ENCODE measurements around the gene CXCL6. TPM values are rescaled to one million over a fixed set of nuclear protein-coding genes. Genes with fewer than 3 reads are reported as not detected.

CXCL6 gene
- total RNA-seq, 1 donor from 2014 or later = 2.1 TPM

GRCh38 chr4:73832651-73833237 lies 3.7 kb upstream of the CXCL6 start:
- no peak for DNase-seq (ENCODE audit: low read depth)
- Histone ChIP-seq H3K4me3 (ENCODE audit: low read depth, low read length) (no peak overlapping the region), H3K27me3 (ENCODE audit: control insufficient read depth, insufficient read depth, low read length) (no peaks in the 10 kb centered on the region), H3K36me3 (ENCODE audit: control insufficient read depth, insufficient read depth, low read length) (no peaks in the 10 kb centered on the region)
- no peak for TF ChIP-seq CTCF (IDR thresholded peaks at IDR 0.05; ENCODE audit: insufficient read depth, low read length, poor library complexity, severe bottlenecking)

GRCh38 chr4:73839071-73839470 lies 2.6 kb downstream of the CXCL6 start:
- Histone ChIP-seq H3K36me3 (ENCODE audit: control insufficient read depth, insufficient read depth, low read length) (no peaks in the 10 kb centered on the region), H3K4me3 (ENCODE audit: low read depth, low read length) (no peak overlapping the region), H3K27me3 (ENCODE audit: control insufficient read depth, insufficient read depth, low read length) (no peaks in the 10 kb centered on the region)
- TF ChIP-seq CTCF (IDR thresholded peaks at IDR 0.05; ENCODE audit: insufficient read depth, low read length, poor library complexity, severe bottlenecking) = no peak
- no peak for DNase-seq (ENCODE audit: low read depth)

- TF ChIP-seq CTCF (IDR thresholded peaks at IDR 0.05; ENCODE audit: insufficient read depth, low read length, poor library complexity, severe bottlenecking) = no peak
- no peak overlapping the region for H3K4me3 ChIP-seq (ENCODE audit: low read depth, low read length)
Measured at GRCh38 chr4:73839715-73840114, 3.2 kb downstream of the CXCL6 start.

GRCh38 chr4:73841243-73841925 lies 4.9 kb downstream of the CXCL6 start:
- no peaks in the 10 kb centered on the region for H3K27me3 ChIP-seq (ENCODE audit: control insufficient read depth, insufficient read depth, low read length)
- no peak overlapping the region for H3K4me3 ChIP-seq (ENCODE audit: low read depth, low read length)
- no peak for DNase-seq (ENCODE audit: low read depth)
- no peak for TF ChIP-seq CTCF (IDR thresholded peaks at IDR 0.05; ENCODE audit: insufficient read depth, low read length, poor library complexity, severe bottlenecking)
- H3K36me3 ChIP-seq (ENCODE audit: control insufficient read depth, insufficient read depth, low read length) = no peaks in the 10 kb centered on the region

More at GRCh38 chr4:73839715-73840114, 3.2 kb downstream of the CXCL6 start:
- Histone ChIP-seq H3K27me3 (ENCODE audit: control insufficient read depth, insufficient read depth, low read length) (no peaks in the 10 kb centered on the region), H3K36me3 (ENCODE audit: control insufficient read depth, insufficient read depth, low read length) (no peaks in the 10 kb centered on the region)
- no peak for DNase-seq (ENCODE audit: low read depth)

GRCh38 chr4:73842696-73843095 lies 6.2 kb downstream of the CXCL6 start:
- Histone ChIP-seq H3K4me3 (ENCODE audit: low read depth, low read length) (no peak overlapping the region), H3K36me3 (ENCODE audit: control insufficient read depth, insufficient read depth, low read length) (no peaks in the 10 kb centered on the region), H3K27me3 (ENCODE audit: control insufficient read depth, insufficient read depth, low read length) (no peaks in the 10 kb centered on the region)
- no peak for DNase-seq (ENCODE audit: low read depth)
- no peak for TF ChIP-seq CTCF (IDR thresholded peaks at IDR 0.05; ENCODE audit: insufficient read depth, low read length, poor library complexity, severe bottlenecking)

GRCh38 chr4:73843369-73843768 lies 6.9 kb downstream of the CXCL6 start:
- Histone ChIP-seq H3K27me3 (ENCODE audit: control insufficient read depth, insufficient read depth, low read length) (no peaks in the 10 kb centered on the region), H3K4me3 (ENCODE audit: low read depth, low read length) (no peak overlapping the region), H3K36me3 (ENCODE audit: control insufficient read depth, insufficient read depth, low read length) (no peaks in the 10 kb centered on the region)
- no peak for DNase-seq (ENCODE audit: low read depth)
- TF ChIP-seq CTCF (IDR thresholded peaks at IDR 0.05; ENCODE audit: insufficient read depth, low read length, poor library complexity, severe bottlenecking) = no peak
